Measurements from ENCODE around the gene SEC24B. TPM values are rescaled to one million over a fixed set of nuclear protein-coding genes. Genes with fewer than 3 reads are reported as not detected.

The SEC24B gene
- total RNA-seq, 1 experiment from 2014 or later: 27.1 TPM

- TF ChIP-seq CTCF (conservative IDR thresholded peaks at IDR 0.05): no peak
- Histone ChIP-seq H2BK15ac (ENCODE audit: low read depth, low read length) (no peak overlapping the region), H4K5ac (ENCODE audit: insufficient read length, low read depth, low read length) (peak overlapping the region; percentile 31), H2BK5ac (ENCODE audit: insufficient read length, low read length) (no peak overlapping the region), H2BK120ac (ENCODE audit: low read depth, low read length, poor library complexity, severe bottlenecking) (no peak overlapping the region), H3K4ac (ENCODE audit: low read depth, low read length) (no peak overlapping the region), H2BK20ac (ENCODE audit: low read depth, low read length, poor library complexity, severe bottlenecking) (no peak overlapping the region), H3K4me1 (ENCODE audit: insufficient read depth, low read length) (no peaks in the 10 kb centered on the region), H3K14ac (ENCODE audit: insufficient read depth, low read length) (peak overlapping the region; percentile 81), H3K56ac (ENCODE audit: insufficient read length, low read depth, low read length) (no peak overlapping the region), H3K4me2 (ENCODE audit: insufficient read depth, insufficient read length, low read length) (peak overlapping the region; percentile 98), H3K9me3 (ENCODE audit: control insufficient read depth, low read depth, low read length) (no peaks in the 10 kb centered on the region), H3K18ac (ENCODE audit: insufficient read length, low read depth, low read length) (peak overlapping the region; percentile 91), H2AFZ (ENCODE audit: low read length) (no peak overlapping the region), H4K8ac (replicated peaks; ENCODE audit: insufficient read length, low read depth, low read length) (no peak overlapping the region), H2AK5ac (ENCODE audit: insufficient read length, low read length) (no peak overlapping the region), H3K79me2 (ENCODE audit: insufficient read depth, low read length) (no peaks in the 10 kb centered on the region), H3K27ac (ENCODE audit: insufficient read length, low read depth, low read length) (no peak overlapping the region), H2BK12ac (ENCODE audit: insufficient read length, low read depth, low read length) (no peak overlapping the region), H3K9ac (ENCODE audit: extremely low read depth, insufficient read length, low read length) (peak overlapping the region; percentile 53), H4K91ac (ENCODE audit: insufficient read length, low read depth, low read length) (no peak overlapping the region), H3K23me2 (ENCODE audit: insufficient read length, low read depth, low read length, poor library complexity, severe bottlenecking) (peaks cover 15% of the 10 kb centered on the region), H3K79me1 (ENCODE audit: insufficient read depth, low read depth, low read length, poor library complexity, severe bottlenecking) (no peaks in the 10 kb centered on the region), H3K27me3 (ENCODE audit: insufficient read depth, low read length) (no peaks in the 10 kb centered on the region), H4K20me1 (ENCODE audit: control insufficient read depth, insufficient read depth, insufficient read length) (no peaks in the 10 kb centered on the region), H3T11ph (ENCODE audit: low read length) (no peak overlapping the region), H3K23ac (ENCODE audit: insufficient read length, low read depth, low read length) (no peak overlapping the region)
- Mint-ChIP-seq H3K4me3 (peak overlapping the region; percentile 79 to 86), H3K27ac (peak overlapping the region in 2 of 3 experiments; percentile 63 to 89; a peak in 2 of 7 replicates), H3K4me1 (peaks cover 14 to 21% of the 10 kb centered on the region in 2 experiments), H3K36me3 (ENCODE audit: insufficient read depth in 1 of 3, low read depth in 3 of 3) (peaks cover 2 to 11% (median 8%) of the 10 kb centered on the region in 3 experiments; a peak in 6 of 7 replicates), H3K9me3 (peaks cover 2 to 6% of the 10 kb centered on the region in 2 experiments; a peak in 2 of 5 replicates), H3K27me3 (ENCODE audit: low read depth) (peaks cover 5% of the 10 kb centered on the region)
- peak; percentile 60 for DNase-seq
- WGBS (ENCODE audit: extremely low coverage, insufficient read length, low lambda C conversion rate): no CpG with 5 or more reads among the region's 27 CpGs
Observed at GRCh38 chr4:109559625-109559982, 126.0 kb downstream of the SEC24B start.

Data from H9 (cell line).